ENCODE data around the gene BCL2L14. TPM values are rescaled to one million over a fixed set of nuclear protein-coding genes. Genes with fewer than 3 reads are reported as not detected.
"Not testable (repeated sequence)": the region's sequence is repeated elsewhere in the genome, so short reads cannot be mapped to it uniquely, and the experiment has no call there.

BCL2L14 gene
- total RNA-seq, 1 experiment from 2014 or later, result not detected

DNA sequence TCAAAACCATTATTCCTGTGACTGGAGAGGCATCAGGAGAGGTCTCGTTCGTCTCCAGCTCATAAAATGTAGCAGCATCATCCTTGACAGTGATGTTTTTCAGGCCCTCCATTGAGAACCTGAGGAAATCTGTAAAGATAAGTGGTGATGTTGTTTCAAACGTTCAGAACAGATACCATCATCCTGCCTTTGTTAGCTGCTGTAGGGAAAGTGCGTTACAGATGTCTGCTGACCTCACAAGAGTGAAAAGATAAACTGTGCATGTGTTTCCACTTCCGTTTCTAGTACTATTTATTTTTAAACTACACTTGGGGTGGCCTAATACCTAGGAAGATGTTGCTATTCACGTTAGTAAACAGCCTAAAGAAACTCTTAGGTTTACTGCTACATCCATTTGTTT, 28.4 kb downstream of the BCL2L14 start:
- Histone ChIP-seq H3K4me1 (ENCODE audit: low read length) (no peaks in the 10 kb centered on the region), H3K9me3 (ENCODE audit: low read length) (no peaks in the 10 kb centered on the region), H4K20me1 (ENCODE audit: insufficient read depth, low read depth, low read length) (no peaks in the 10 kb centered on the region), H3K4me2 (ENCODE audit: low read depth, low read length, poor library complexity, severe bottlenecking) (no peak overlapping the region), H3K9me2 (replicated peaks; ENCODE audit: insufficient read depth, low read length) (no peaks in the 10 kb centered on the region; the same call in 1 of the 2 replicates), H3K27me3 (ENCODE audit: low read length) (no peaks in the 10 kb centered on the region), H3K27ac (ENCODE audit: low read length) (no peak overlapping the region), H3K36me3 (ENCODE audit: insufficient read depth, low read length) (no peaks in the 10 kb centered on the region), H3K9ac (ENCODE audit: low read length) (no peak overlapping the region), H2AFZ (ENCODE audit: low read length) (no peak overlapping the region), H3K79me2 (ENCODE audit: low read length) (no peaks in the 10 kb centered on the region), H3K4me3 (ENCODE audit: low read length) (no peak overlapping the region)
- no peak for DNase-seq

DNA sequence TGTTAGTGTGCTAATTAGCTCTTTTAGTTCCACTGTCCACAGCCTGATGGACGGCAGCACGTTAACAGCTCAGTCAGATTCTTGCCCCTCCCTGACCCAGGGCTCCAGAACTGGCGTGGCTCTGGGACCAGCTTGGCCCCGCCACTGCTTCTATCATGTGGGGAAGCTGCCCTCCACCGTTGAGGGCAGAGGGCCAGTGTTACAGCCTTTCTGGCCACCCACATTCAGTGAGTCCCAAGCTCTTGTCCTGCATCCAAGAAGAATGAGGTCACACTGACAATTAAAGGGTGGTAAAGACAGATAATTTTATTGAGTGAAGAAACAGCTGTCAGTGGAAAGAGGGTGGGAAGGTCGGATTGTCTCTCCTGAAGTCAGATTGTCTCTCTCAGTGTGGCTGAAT, 36.9 kb downstream of the BCL2L14 start:
- Histone ChIP-seq H2AFZ (ENCODE audit: low read length) (no peak overlapping the region), H3K79me2 (ENCODE audit: low read length) (no peaks in the 10 kb centered on the region), H3K4me2 (ENCODE audit: low read depth, low read length, poor library complexity, severe bottlenecking) (no peak overlapping the region), H3K9me2 (replicated peaks; ENCODE audit: insufficient read depth, low read length) (no peaks in the 10 kb centered on the region), H3K4me1 (ENCODE audit: low read length) (no peaks in the 10 kb centered on the region), H3K9ac (ENCODE audit: low read length) (no peak overlapping the region), H3K4me3 (ENCODE audit: low read length) (no peak overlapping the region), H3K27ac (ENCODE audit: low read length) (no peak overlapping the region), H3K9me3 (ENCODE audit: low read length) (no peaks in the 10 kb centered on the region), H3K36me3 (ENCODE audit: insufficient read depth, low read length) (no peaks in the 10 kb centered on the region), H4K20me1 (ENCODE audit: insufficient read depth, low read depth, low read length) (no peaks in the 10 kb centered on the region), H3K27me3 (ENCODE audit: low read length) (no peaks in the 10 kb centered on the region)
- no peak for DNase-seq

DNA sequence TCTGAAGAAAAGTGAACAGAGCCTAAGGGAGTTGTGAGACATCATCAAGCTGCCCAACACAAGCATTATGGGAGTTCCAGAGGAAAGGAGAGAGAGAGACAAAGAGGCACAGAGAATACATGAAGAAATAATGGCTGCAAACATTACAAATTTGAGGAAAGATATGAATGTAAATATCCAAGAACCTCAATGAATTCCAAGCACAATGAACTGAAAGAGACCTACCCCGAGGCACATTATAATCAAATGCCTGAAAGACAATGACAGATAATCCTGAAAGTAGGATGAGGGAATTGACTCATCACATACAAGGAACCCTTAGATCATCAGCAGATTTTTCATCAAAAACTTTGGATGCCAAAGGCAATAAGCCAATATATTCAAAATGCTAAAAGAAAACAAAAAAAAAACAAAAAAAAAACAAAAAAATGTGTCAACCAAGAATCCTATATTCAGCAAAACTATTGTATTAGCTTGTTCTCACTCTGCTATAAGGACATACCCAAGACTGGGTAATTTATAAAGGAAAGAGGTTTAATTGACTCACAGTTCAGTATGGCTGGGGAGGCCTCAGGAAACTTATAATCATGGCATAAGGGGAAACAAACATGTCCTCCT, 37.8 kb downstream of the BCL2L14 start:
- Histone ChIP-seq H3K79me2 (ENCODE audit: low read length) (no peaks in the 10 kb centered on the region), H3K4me3 (ENCODE audit: low read length) (no peak overlapping the region), H2AFZ (ENCODE audit: low read length) (no peak overlapping the region), H3K4me2 (ENCODE audit: low read depth, low read length, poor library complexity, severe bottlenecking) (no peak overlapping the region), H3K9ac (ENCODE audit: low read length) (no peak overlapping the region), H3K27ac (ENCODE audit: low read length) (no peak overlapping the region), H3K9me2 (replicated peaks; ENCODE audit: insufficient read depth, low read length) (no peaks in the 10 kb centered on the region), H4K20me1 (ENCODE audit: insufficient read depth, low read depth, low read length) (no peaks in the 10 kb centered on the region), H3K9me3 (ENCODE audit: low read length) (no peaks in the 10 kb centered on the region), H3K36me3 (ENCODE audit: insufficient read depth, low read length) (no peaks in the 10 kb centered on the region), H3K27me3 (ENCODE audit: low read length) (no peaks in the 10 kb centered on the region), H3K4me1 (ENCODE audit: low read length) (no peaks in the 10 kb centered on the region)
- no peak for DNase-seq

DNA sequence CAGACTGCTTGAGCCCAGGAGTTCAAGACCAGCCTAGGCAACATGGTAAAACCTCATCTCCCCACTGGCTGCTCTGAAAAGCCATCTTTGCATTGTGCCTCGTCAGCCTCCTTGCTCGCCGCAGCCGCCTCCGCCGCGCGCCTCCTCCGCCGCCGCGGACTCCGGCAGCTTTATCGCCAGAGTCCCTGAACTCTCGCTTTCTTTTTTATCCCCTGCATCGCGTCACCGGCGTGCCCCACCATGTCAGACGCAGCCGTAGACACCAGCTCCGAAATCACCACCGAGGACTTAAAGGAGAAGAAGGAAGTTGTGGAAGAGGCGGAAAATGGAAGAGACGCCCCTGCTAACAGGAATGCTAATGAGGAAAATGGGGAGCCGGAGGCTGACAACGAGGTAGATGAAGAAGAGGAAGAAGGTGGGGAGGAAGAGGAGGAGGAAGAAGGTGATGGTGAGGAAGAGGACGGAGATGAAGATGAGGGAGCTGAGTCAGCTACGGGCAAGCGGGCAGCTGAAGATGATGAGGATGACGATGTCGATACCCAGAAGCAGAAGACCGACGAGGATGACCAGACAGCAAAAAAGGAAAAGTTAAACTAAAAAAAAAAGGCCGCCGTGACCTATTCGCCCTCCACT, 40.3 kb downstream of the BCL2L14 start:
- H3K27me3 ChIP-seq (ENCODE audit: low read length); H3K36me3 ChIP-seq (ENCODE audit: insufficient read depth, low read length); H2AFZ ChIP-seq (ENCODE audit: low read length); DNase-seq; H3K27ac ChIP-seq (ENCODE audit: low read length); H3K9me2 ChIP-seq (replicated peaks; ENCODE audit: insufficient read depth, low read length); H3K9me3 ChIP-seq (ENCODE audit: low read length); H3K4me3 ChIP-seq (ENCODE audit: low read length); H3K9ac ChIP-seq (ENCODE audit: low read length); H4K20me1 ChIP-seq (ENCODE audit: insufficient read depth, low read depth, low read length); H3K79me2 ChIP-seq (ENCODE audit: low read length); H3K4me1 ChIP-seq (ENCODE audit: low read length): not testable (repeated sequence)
- H3K4me2 ChIP-seq (ENCODE audit: low read depth, low read length, poor library complexity, severe bottlenecking), result peak overlapping the region; percentile 11

DNA sequence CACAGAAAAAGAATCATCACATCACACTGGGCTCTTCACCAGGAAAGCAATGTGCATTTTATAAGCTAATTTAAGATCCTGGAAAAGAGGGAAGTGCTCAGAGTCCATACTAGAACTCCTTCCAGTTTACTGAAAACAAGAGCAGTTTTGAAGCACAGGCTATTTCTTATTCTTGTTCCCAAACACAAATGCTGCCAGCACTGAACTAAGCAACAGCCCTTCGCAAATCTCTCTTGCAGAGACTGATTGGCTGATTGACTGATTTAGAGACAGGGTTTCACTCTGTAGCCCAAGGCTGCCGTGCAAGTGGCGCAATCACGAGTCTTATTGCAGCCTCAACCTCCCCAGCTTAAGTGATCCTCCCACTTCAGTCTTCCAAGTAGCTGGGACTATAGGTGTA, 44.8 kb downstream of the BCL2L14 start:
- Histone ChIP-seq H3K9me2 (replicated peaks; ENCODE audit: insufficient read depth, low read length) (no peaks in the 10 kb centered on the region), H2AFZ (ENCODE audit: low read length) (no peak overlapping the region), H3K27me3 (ENCODE audit: low read length) (no peaks in the 10 kb centered on the region), H3K27ac (ENCODE audit: low read length) (no peak overlapping the region), H3K36me3 (ENCODE audit: insufficient read depth, low read length) (no peaks in the 10 kb centered on the region), H4K20me1 (ENCODE audit: insufficient read depth, low read depth, low read length) (no peaks in the 10 kb centered on the region), H3K4me2 (ENCODE audit: low read depth, low read length, poor library complexity, severe bottlenecking) (no peak overlapping the region), H3K9me3 (ENCODE audit: low read length) (no peaks in the 10 kb centered on the region), H3K79me2 (ENCODE audit: low read length) (no peaks in the 10 kb centered on the region), H3K9ac (ENCODE audit: low read length) (no peak overlapping the region), H3K4me1 (ENCODE audit: low read length) (peaks cover 13% of the 10 kb centered on the region), H3K4me3 (ENCODE audit: low read length) (no peak overlapping the region)
- DNase-seq, result no peak

DNA sequence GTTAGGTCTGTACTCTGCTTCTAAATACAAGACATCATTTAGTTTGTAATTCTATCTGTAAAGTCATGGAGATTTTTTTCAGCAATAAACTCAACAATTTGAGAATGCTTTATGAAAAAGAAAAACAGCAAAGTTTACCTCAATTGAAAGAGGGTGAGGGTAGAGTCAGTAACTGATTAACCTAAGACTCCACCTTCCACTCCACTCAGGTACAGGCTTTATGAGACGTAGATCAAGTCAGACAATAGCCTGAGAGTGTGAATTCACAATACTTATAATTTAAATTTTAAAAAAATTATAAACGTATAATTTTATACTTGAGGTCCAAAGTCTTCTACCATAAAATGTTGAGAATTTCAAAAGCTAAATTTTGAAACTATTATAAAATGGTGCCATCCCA, 45.9 kb downstream of the BCL2L14 start:
- peaks cover 14% of the 10 kb centered on the region for H3K4me1 ChIP-seq (ENCODE audit: low read length)
- no peaks in the 10 kb centered on the region for H3K36me3 ChIP-seq (ENCODE audit: insufficient read depth, low read length)
- H3K9me2 ChIP-seq (replicated peaks; ENCODE audit: insufficient read depth, low read length), result no peaks in the 10 kb centered on the region
- H3K27me3 ChIP-seq (ENCODE audit: low read length), result no peaks in the 10 kb centered on the region
- H2AFZ ChIP-seq (ENCODE audit: low read length), result no peak overlapping the region
- H3K27ac ChIP-seq (ENCODE audit: low read length), result no peak overlapping the region
- H4K20me1 ChIP-seq (ENCODE audit: insufficient read depth, low read depth, low read length), result no peaks in the 10 kb centered on the region
- no peaks in the 10 kb centered on the region for H3K79me2 ChIP-seq (ENCODE audit: low read length)
- no peaks in the 10 kb centered on the region for H3K9me3 ChIP-seq (ENCODE audit: low read length)
- H3K9ac ChIP-seq (ENCODE audit: low read length), result no peak overlapping the region
- no peak overlapping the region for H3K4me2 ChIP-seq (ENCODE audit: low read depth, low read length, poor library complexity, severe bottlenecking)
- DNase-seq, result no peak
- no peak overlapping the region for H3K4me3 ChIP-seq (ENCODE audit: low read length)

DNA sequence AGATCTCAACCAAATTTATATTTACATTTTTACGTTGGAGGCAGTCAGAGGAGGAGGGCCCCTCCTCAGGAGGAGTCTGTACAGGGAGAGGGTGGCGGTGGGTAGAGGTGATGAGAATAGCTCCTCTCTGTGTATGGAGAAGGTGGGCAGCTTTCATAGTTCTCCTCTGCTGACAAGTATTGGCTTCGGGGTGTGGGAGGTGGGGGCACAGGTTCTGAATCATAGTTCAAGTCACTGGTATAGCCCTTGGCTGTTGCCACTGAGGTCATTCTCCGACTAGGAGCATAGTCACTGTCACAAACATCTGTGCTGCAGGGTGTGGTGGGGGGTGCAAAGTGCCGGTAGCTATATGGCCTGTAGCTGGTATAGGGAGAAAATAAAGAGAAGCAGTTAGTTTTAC, 50.3 kb downstream of the BCL2L14 start:
- Histone ChIP-seq H3K4me2 (ENCODE audit: low read depth, low read length, poor library complexity, severe bottlenecking) (no peak overlapping the region), H3K36me3 (ENCODE audit: insufficient read depth, low read length) (no peaks in the 10 kb centered on the region), H3K79me2 (ENCODE audit: low read length) (no peaks in the 10 kb centered on the region), H3K9me2 (replicated peaks; ENCODE audit: insufficient read depth, low read length) (no peaks in the 10 kb centered on the region), H3K9ac (ENCODE audit: low read length) (no peak overlapping the region), H4K20me1 (ENCODE audit: insufficient read depth, low read depth, low read length) (no peaks in the 10 kb centered on the region), H3K27me3 (ENCODE audit: low read length) (no peaks in the 10 kb centered on the region), H3K4me1 (ENCODE audit: low read length) (peaks cover 14% of the 10 kb centered on the region), H3K27ac (ENCODE audit: low read length) (no peak overlapping the region), H2AFZ (ENCODE audit: low read length) (no peak overlapping the region), H3K9me3 (ENCODE audit: low read length) (no peaks in the 10 kb centered on the region), H3K4me3 (ENCODE audit: low read length) (no peak overlapping the region)
- DNase-seq, result no peak

DNA sequence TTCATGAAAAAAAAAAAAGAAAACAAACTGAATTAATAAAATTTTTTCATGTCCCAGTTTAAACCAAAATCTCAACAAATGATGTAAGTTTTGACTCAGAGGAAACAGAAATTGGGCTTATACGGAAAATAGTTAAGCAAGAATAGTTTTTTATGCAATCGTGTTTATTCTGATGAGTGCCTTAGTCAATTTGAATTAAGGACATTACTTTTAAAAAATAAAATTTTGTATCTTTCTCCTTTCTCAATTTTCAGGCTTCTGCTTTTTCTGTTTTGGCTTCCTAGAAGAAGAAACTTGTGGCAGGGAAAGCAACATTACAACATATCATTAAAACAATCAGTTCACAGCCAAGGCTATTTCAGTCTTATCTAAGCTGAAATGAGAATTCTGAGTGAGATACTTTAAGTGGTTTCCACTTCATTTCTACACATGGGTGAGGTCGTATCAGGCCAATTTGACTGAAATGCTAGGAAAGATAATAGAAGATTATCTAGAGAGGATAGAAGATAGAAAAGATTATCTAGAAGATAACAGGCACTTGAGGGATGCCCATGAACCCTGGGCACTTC, 52.4 kb downstream of the BCL2L14 start:
- no peaks in the 10 kb centered on the region for H3K79me2 ChIP-seq (ENCODE audit: low read length)
- H3K36me3 ChIP-seq (ENCODE audit: insufficient read depth, low read length), result no peaks in the 10 kb centered on the region
- H2AFZ ChIP-seq (ENCODE audit: low read length), result no peak overlapping the region
- no peak for DNase-seq
- no peak overlapping the region for H3K4me2 ChIP-seq (ENCODE audit: low read depth, low read length, poor library complexity, severe bottlenecking)
- H3K27ac ChIP-seq (ENCODE audit: low read length), result no peak overlapping the region
- peaks cover 14% of the 10 kb centered on the region for H3K4me1 ChIP-seq (ENCODE audit: low read length)
- H3K4me3 ChIP-seq (ENCODE audit: low read length), result no peak overlapping the region
- no peaks in the 10 kb centered on the region for H3K9me2 ChIP-seq (replicated peaks; ENCODE audit: insufficient read depth, low read length)
- no peak overlapping the region for H3K9ac ChIP-seq (ENCODE audit: low read length)
- H4K20me1 ChIP-seq (ENCODE audit: insufficient read depth, low read depth, low read length), result no peaks in the 10 kb centered on the region
- H3K27me3 ChIP-seq (ENCODE audit: low read length), result no peaks in the 10 kb centered on the region
- no peaks in the 10 kb centered on the region for H3K9me3 ChIP-seq (ENCODE audit: low read length)
